NCI-H748 (cell line): ENCODE measurements around the gene DPP3.
"Not testable (repeated sequence)": the region's sequence is repeated elsewhere in the genome, so short reads cannot be mapped to it uniquely, and the experiment has no call there.

Source experiments
- DNase-seq: peaks from one replicate; lab custom pipeline; 2025; ENCODE audit not compliant: unreplicated experiment; lab: John Stamatoyannopoulos, UW

The DPP3 gene

DNA sequence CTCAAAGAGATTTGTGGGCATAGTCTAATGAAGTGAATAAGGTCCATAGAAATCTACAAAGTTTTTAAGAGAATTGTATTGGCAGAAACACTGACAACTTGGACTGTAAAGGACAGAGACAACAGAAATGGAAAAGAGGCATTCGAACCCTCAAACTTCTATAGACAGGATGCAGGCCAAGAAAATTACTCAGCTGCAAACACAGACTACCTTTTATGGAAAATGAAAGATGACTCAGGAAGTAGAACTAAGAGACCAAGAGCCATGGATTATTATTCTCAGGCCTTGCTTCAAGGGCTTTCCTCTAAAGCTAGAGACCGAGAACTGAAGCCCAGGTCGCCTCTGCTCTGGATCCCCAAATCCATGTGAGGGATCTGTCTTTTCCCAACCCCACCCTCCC, 17.3 kb upstream of the DPP3 start:
- DNase-seq: no peak

- not testable (repeated sequence) for DNase-seq
Measured at GRCh38 chr11:66464116-66464515, 16.1 kb upstream of the DPP3 start.

DNA sequence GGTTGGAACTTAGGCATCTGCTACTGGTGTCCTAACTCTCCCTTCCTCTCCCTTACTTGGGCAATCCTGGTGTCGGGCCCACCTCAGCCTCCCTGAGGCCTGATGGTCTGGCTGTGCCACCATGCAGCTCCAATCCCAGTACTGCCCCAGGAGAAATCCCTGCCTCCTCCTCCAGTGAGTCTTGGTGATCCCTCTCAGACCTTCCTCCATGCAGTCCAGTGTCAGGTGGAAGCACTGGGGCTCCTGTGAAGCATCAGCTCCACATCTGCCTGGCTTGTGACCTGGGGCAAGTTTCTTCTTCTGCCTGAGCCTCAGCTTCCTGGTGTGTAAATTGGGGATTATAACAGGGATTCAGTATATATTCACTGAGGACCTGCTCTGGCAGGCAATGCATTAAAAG, 15.3 kb upstream of the DPP3 start:
- no peak for DNase-seq

DNA sequence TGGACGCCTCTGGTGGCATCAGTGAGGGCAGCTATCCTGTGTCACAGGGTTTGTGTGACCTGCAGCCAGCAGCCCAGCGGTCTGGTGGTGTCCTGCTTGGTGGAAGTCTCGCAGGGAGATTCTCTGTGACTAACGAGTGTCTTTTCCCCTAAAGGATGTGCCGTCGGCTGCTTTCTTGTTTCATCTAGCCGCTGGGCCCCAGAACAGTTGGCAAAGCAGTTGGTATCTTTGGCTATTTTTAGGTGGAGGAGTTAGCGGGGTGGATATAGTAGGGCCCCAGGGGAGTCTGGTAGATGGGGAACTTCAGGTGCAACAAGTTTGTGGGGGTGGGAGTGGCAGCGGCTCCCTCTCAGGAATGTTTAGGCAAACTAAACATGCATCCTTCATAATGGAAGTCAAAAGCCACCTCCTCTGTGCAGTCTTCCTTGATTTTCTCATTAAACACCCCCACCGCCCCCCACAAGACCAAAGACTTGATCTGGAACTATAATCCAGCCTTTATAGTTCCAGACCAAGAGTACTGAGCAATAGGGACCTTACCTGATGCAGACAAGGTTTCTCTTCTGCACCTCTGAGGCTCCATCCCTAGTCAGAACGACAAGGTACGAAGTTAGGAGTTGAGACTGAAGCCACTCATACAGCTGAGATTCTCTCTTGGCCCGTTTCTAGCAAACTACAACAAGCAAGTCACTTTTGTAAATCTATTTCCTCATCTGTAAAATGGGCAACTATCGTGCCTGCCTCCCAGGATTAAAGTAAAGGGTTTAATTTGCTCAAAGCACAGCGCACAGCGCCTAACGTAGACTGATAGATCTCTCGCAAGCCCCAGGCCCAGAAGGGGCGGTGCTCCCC, 14.6 kb upstream of the DPP3 start:
- no peak for DNase-seq

- DNase-seq: peak; percentile 87
Measured at GRCh38 chr11:66466225-66467033, 13.8 kb upstream of the DPP3 start, which contains the start of gene PELI3. PELI3 (plus strand) TSS chr11:66466905; CDS start chr11:66468129, 1,224 bp downstream.

- DNase-seq: no peak
Measured at GRCh38 chr11:66467034-66467659, 13.1 kb upstream of the DPP3 start.

DNA sequence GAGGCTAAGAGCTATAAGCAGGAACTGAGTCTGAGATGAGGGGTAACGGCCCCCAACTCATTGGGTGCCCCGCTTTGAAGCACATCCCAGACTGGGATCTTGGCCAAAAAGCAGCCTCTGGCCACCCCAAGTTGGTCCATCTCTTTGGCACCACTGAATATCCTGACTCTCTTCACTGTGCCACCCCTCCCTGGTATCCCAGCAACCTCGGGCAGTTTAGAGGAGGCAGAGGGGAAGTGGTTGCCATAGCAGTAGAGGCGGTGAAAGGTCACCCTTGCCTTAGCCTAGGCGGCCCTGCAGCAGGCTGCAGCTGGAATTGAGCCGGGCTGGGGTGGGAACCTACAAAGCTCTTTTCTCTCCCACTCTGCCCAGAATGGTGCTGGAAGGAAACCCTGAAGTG, 12.5 kb upstream of the DPP3 start:
- DNase-seq: peak; percentile 70

- DNase-seq: no peak
Measured at GRCh38 chr11:66468691-66469090, 11.5 kb upstream of the DPP3 start.

DNA sequence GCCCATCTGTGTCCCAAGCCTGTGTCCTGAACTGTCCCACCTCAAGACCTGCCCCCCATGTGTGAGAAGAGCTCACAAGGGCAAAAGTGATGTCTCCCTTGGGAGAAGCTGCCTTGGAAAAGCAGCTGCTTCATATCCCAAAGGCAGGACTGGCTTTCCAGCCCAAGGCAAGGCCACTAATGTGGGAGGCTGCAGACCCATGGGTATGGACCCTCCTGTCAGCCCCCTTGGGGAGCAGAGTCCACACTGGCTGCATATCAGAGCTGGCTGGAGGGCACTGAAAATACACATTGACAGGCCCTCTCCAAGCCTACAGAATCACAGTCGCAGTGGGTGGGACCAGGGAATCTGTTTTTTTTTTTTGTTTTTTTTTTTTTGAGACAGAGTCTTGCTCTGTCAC, 10.8 kb upstream of the DPP3 start:
- no peak for DNase-seq

DNA sequence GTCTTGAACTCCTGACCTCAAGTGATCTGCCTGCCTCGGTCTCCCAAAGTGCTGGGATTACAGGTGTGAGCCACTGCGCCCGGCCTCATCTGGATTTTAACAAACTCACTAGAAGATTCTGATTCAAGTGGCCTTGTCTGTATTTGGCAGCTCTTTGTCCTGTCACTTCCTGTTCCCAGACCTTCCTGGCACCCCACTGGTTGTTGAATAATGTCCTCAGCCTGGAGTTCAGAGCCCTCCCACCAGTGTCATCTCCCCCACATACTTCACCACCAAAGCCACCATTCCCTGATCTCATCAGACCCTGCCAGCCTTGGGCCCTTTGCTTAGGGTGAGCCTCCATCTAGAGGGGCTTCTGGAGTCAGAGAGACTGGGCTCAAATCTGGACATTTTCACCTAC, 10.2 kb upstream of the DPP3 start:
- DNase-seq: no peak

GRCh38 chr11:66471142-66471541, 9.1 kb upstream of the DPP3 start:
- no peak for DNase-seq

DNA sequence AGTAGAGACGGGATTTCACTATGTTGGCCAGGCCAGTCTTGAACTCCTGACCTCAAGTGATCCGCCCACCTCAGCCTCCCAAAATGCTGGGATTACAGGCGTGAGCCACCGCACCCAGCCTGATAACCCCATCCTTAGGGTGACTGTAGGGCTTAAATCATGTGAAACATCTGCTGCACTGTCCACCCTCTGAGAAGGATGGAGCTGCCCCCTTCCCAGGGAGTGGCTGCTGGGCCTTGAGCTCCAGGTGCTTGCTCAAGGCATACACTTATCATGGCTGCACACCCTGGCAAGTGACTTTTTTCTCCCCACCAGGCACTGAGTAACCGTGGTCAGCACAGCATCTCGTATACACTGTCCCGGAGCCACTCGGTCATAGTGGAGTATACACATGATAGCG, 8.2 kb upstream of the DPP3 start:
- DNase-seq: no peak

GRCh38 chr11:66473167-66473566, 7.1 kb upstream of the DPP3 start:
- no peak for DNase-seq

DNA sequence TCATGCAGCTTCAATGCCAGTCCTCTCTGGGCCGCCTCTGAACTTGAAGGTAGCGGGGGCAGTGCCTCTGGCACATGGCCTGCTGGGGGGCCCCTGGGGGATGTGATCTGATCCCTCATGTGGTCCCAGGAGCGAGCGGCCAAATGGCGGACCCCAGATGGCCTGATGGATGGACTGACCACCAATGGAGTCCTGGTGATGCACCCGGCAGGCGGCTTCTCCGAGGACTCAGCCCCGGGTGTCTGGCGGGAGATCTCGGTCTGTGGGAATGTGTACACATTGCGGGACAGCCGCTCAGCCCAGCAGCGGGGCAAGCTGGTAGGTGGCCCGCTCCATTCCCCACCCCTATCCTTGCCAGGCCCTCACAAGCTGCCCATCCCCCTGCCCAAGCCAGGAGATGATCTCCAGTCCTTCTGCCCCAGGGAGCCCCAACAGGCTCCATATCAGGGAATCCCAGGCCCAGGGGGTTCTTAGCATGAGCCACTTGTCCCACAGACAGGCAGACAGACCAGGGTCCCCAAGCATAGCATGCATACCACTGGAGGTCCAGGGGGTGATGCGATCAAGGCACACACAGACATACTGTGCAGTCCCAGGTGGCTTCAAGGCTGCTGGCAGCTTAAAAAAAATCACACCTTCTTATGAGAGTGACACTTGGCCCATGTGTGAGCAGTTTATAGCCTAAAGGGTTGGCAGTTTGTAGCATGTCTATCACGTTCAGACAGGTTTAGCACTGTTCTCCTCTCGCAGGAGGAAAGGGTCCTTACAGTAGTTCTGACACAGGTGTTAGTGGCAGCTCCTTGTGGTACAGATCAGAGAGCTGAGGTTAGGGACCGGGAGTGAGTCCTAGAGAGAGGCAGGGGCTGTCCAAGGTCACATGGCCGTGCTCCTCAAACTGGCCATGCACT, 6.4 kb upstream of the DPP3 start:
- DNase-seq: no peak

- no peak for DNase-seq
Measured at GRCh38 chr11:66475349-66476172, 4.7 kb upstream of the DPP3 start.

- DNase-seq: no peak
Measured at GRCh38 chr11:66476173-66476840, 3.9 kb upstream of the DPP3 start.

DNA sequence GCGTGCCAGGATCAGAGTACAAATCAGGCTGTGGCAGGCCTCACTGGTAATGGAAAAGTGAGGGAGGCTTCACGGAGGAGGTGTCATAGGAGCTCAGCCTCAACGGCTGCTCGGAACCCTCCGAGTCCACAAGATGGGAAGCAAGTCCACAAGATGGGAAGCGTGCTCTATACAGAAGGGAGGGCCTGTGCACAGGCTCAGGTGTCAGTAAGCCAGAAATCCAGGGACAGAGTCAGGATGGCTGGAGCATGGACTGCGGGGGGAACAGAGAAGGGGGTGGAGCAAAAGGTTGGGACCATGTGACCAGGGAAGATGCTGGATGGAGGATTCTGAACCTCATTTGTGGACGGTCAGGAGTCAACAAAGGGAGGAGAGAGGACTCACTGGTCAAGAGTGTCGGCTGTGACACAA, 3.4 kb upstream of the DPP3 start:
- no peak for DNase-seq

GRCh38 chr11:66477263-66478201, 2.7 kb upstream of the DPP3 start:
- DNase-seq: no peak
